HG03064 (cell line): Measurements from ENCODE around the gene CDC34.

Source experiments
- ATAC-seq: cut with Tn5 transposase; IDR thresholded peaks from one replicate; pipeline ENCODE4 v1.9.1; 2021; ENCODE audit warnings: low read depth; ENCODE audit not compliant: unreplicated experiment

The CDC34 gene, protein sequence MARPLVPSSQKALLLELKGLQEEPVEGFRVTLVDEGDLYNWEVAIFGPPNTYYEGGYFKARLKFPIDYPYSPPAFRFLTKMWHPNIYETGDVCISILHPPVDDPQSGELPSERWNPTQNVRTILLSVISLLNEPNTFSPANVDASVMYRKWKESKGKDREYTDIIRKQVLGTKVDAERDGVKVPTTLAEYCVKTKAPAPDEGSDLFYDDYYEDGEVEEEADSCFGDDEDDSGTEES

DNA sequence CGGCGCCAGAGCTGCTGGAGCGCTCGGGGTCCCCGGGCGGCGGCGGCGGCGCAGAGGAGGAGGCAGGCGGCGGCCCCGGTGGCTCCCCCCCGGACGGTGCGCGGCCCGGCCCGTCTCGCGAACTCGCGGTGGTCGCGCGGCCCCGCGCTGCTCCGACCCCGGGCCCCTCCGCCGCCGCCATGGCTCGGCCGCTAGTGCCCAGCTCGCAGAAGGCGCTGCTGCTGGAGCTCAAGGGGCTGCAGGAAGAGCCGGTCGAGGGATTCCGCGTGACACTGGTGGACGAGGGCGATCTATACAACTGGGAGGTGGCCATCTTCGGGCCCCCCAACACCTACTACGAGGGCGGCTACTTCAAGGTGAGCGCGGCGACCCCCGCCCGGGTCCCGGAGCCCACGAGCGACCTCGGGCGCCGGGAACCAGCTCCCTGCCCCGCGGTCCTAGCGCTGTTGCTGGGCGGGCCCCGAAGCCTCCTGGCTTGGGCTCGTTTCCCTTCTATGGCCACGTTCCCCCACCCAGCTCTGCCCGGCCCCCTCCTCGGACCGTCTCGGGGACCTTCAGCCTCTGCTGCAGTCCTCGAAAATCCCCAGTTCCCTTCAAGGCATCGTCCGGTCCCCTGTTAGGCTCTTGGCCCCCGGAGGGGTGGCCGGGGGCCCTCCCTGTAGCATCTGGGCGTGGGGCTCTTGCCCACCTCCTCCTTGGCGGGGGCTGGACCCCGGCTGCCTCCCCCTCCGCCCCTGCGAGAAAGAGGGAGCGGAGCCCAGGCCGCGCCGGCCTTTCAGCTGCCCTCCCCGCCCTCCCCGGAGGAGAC, at the start of gene CDC34:
Gene CDC34 (plus strand): TSS at position 8 of the 808 bp plus-strand sequence. CDS start 172 bp downstream, at position 180.
- ATAC-seq: no peak

DNA sequence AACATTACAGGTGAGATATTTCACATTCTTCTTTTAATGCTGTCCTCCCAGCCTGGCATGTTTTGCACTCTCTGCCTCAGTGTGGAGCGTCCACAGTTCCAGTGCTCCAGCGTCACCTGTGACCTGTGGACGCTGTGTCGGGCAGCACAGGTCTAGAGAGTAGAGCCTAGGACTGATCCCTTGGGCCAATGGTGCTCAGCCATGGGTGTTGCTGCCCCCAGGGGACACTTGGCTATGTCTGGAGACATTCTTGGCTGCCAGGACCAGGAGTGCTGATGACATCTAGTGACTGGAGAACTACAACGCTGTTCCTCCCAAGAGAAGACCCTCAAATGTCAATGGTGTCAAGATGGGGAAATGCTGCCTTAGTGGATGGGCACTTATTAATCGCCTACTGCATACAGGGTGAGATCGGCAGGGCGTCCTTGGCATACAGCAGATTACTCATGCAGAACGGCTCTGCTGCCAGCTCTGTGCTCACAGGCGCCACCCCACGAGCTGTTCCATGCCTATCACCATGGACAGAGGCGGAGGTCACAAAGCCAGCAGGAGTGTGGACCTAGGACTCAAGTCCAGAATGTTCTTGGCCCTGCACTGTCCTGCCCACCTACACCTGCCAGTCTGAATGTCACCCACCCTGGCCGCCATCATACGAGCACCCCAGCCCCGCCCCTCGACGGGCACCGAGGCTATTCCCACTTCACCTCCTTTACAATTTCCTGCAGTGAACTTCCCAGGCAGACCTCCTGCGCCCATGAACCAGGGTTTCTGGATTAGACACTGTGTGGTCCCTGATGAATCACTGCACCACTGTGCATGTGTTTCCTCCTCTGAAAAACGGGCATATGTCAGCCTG, 49.1 kb upstream of the CDC34 start:
- ATAC-seq: no peak

DNA sequence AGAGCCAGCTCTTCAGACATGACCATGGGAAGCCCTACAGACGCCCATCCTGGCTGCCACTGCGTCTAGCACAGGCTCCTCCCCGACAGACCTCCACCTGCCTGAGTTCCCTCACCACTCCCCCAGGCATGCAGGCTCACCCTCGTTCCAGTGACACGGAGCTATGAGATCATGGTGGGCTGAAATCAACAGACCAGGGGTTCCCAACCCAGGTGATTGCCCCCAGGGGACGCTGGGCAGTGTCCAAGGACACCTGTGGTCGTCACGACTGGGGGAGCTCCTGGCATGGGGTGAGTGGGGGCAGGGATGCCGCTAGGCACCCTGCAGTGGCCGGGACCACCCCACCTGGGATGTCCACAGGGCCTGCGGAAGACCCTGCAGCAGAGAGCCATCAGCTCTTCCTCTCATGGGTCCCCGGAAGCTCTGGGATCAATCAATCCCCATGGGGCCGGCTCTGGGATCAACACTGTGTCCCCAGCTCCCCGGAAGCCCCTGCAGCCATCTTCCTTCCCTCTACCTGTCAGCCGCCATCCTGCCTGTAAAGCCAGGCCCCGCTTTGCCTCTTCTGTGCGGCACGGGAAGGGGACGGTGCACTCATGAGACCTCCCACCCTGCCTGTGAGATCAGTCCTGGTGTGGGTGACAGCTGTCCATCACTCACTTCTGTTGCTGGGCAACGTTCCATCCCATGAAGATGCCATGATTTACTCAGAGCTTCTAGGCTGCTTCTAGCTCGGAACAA, 48.1 kb upstream of the CDC34 start:
- ATAC-seq: no peak

DNA sequence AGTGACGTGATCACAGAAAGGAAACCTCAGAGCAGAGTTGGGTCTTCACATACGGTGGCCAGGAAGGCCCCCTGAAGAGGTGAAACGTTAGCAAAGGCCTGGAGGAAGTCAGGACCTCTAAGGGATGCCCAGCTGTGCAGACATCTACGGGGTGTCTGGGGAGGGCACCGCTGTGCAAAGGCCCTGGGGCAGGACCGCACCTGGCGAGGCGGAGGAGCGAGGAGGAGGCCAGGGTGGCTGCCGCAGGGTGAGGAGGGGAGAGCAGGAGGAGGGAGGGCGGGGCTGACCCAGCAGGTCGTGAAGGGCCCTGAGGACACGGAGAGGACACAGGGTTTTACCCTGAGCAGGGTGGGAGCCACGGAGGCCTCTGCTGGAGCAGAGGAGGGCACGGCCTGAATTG, 47.1 kb upstream of the CDC34 start:
- no peak for ATAC-seq

DNA sequence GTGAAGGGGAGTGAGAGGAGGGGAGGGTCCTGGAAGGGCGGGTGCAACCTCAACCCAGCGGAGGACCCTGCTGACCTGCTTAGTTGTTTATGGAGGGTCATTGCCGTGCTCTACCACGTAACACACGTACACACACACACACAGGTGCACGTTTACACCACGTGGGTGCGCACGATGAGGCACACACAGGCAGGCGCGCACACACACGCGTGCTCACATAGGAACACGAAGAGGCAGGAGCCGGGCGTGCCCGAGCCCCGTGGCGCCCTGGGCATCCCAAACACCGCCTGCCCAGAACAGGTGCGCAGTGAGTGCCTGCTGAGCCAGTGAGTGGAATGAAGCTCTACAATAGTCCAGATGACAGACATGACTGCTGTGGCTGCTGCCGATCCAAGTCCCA, 46.5 kb upstream of the CDC34 start:
- no peak for ATAC-seq

DNA sequence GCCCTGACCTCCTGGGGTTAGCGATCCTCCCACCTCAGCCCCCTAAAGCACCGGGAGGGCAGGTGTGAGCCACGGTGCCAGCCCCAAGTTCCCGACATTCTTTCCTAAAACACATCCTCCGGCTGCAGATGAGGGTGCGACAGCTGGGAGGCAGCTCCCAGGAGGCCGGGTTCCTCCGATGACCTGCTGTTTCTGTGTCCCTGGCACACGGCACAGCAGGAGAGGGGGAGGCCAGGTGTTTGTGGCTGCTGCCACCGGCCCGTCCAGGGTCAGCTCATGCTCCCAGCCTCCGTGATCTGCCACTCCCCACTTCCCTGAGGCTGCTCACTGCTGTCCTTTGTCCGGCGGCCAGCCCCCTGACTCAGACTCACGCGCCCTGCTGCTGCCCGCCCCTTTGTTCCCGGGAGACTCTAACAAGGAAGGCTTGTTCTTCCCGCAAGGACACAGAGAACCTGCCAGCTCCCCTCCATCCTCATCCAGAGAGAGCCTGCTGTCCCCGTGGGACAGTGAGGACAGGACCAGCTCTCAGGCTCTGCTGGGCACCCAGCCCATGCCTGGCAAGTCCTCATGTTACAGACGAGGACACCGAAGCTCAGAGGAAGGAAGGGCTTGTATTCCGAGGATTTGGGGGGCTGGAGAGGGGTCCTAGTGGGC, 45.9 kb upstream of the CDC34 start:
- no peak for ATAC-seq

DNA sequence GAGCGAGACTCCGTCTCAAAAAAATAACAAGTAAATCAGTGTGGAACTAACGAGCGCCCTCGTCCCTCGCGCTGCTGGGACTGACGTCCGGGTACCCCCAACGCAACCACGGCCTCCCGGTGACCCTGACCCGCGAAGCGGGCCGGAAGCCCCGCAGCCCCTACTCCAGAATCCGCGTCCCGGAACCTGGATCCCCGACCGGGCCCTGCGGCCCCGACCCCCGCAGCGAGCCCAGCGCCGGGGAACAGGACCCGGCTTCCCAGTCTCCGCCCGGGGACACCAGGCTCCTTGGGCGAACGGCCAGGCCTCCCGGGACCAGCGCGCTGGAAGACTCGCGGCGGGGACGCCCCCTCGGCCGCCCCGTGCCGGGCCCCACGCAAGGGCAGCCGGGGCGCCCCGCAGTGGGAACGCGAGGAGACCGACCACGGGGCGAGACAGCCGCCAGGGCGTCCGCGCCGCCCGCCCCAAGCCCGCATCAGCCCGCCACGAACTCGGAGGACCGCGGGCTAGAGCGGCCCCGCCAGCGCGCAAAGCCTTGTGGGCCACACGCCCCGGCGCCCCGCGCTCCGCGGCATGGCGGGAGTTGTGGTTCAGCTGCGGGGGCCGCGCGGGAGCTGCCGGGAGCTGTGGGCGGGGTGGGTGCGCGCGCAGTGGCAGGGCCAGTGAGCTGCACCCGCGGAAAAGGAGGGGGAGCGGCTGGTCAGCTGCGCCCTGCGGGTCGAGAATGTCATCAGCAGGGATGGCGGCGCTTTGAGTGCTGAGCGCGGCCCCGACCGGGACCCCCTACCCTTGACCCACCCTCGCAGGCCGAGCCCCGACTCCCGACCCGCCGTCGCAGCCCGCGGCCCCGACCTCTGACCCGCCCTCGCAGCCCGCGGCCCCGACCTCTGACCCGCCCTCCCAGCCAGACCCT, 42.8 kb upstream of the CDC34 start:
- ATAC-seq: peak; percentile 57

DNA sequence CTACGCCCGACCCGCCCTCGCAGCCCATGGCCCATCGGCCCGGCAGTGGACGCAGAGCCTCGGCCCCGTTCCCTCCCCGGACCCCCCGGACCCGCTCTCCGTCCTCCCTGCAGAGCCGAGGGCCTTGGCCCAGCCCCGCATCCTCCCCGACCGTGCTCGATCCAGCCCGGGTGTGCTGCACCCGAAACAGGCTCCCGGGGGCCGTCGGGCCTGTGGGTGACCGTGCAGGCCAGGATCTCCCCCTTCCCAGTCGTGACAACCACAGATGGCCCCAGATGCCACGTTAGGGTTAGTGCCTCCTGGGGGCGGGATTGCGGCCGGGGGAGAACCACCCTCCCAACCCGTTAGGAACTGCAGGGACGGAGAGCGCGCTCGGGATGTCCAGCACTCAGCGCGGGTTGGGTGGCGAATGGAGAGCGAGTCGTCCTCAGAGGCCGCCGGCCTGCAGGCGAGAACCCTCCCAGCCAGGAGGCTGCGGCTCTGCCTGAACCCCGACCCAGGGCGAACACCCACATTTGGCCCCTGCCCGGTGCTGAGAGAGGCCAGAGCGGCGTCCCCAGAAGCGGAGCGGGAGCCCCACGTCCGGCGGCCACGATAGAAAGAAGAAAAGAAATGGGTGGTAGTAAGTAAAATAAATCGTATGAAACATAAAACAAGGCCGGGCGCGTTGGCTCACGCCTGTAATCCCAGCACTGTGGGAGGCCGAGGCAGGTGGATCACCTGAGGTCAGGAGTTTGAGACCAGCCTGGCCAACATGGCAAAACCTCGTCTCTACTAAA, 42.0 kb upstream of the CDC34 start:
- ATAC-seq: peak; percentile 8

DNA sequence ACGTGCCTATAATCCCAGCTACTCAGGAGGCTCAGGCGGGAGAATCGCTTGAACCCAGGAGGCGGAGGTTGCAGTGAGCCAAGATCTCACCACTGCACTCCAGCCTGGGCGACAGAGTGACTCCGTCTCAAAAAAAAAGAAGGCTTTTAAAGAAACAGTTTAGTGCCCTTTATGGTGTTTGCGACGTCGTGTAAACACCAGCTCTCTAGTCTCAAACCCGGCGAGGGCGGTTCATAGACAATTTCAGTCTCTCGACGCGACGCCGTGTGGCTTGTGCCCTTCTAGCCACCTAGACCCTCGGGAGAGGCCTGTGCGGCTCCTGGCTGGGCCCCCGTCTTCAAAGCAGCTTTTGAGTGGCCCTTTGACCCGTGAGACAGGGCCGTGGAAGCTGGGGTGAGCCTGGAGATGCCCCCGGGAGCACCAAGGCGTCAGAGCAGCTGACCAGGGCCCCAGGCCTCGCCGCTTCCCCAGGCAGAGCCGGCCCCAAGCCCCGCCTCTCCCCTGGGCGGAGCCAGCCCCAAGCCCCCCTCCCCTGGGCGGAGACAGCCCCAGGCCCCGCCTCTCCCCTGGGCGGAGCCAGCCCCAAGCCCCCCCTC, 40.3 kb upstream of the CDC34 start:
- no peak for ATAC-seq

DNA sequence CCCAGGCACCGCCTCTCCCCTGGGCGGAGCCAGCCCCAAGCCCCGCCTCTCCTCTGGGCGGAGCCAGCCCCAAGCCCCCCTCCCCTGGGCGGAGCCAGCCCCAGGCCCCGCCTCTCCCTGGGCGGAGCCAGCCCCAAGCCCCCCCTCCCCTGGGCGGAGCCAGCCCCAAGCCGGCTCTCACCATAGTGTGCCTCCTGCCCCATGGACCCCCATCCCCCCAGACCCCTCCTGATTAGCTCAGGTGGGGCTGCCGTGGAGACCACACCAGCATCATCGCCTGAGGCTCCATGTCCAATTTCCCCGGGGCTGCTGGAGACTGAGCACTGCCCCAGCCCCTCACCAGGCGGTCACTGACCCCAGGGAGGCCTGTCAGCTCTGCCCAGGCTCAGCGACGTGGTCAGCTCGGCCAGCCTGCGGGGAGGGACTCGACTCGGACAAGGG, 39.4 kb upstream of the CDC34 start:
- no peak for ATAC-seq

DNA sequence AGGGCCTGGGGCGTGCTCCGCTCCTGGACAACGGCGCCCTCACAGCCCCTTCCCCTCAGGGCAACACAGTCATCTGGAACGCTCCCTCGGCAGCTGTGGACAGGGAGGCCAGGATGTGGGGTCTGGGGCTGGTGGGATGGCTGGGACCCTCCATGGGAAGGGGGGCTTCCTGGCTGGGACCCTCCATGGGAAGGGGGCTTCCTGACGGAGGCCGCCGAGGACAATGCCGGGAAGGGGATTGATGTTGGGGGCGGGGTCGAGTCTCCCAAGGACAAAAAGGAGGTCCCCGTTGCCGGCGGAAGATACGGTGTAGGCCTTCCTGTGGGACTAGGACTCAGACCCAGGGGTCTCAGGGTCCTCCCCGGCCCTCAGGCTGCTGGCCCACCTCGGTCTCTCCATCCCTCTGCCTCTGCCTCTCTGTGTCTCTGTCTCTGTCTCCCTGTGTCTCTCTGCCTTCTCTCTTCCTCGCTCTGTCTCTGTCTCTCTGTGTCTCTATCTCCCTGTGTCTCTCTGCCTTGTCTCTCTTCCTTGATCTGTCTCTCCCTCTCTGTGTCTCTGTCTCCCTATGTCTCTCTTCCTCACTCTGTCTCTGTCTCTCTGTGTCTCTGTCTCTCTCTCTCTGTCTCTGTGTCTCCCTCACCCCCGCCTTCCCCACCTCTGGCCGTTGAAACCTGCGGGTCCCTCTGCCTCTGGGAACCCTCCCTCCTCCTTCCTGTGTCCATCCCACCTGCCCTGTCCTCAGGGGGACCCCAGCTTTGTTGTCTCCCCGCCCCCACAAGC, 38.0 kb upstream of the CDC34 start:
- no peak for ATAC-seq

DNA sequence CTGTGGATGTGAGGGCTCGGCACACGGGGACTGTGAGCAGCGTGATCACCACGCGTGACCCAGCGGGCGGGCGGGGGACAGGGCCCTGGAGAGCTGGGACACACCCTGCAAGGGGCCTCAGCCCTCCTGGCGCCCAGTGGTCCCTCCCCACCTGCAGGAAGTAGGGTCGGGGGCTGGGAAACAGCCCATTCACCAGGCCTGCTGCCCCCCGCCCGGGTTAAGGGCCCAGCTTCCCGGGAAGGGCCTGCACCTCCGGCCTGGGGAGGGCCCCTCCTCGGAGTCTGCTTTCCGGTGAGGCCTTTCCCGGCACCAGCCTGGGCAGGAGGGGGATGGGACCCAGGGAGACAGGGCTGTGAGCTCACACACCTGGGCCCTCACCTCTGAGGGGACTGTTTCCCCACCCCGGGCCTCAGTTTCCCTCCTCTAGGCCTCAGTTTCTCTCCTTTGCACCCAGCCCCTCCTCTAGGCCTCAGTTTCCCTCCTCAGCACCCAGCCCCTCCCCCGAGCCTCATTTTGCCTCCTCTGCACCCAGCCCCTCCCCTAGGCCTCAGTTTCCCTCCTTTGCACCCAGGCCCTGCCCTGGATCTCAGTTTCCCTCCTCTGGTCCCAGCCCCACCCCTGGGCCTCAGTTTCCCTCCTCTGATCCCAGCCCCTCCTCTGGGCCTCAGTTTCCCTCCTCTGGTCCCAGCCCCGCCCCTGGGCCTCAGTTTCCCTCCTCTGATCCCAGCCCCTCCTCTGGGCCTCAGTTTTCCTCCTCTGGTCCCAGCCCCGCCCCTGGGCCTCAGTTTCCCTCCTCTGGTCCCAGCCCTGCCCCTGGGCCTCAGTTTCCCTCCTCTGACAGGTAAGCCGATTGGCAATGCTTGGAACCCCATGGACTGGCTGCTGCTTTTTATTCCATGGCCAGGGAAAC, 37.1 kb upstream of the CDC34 start:
- no peak for ATAC-seq

DNA sequence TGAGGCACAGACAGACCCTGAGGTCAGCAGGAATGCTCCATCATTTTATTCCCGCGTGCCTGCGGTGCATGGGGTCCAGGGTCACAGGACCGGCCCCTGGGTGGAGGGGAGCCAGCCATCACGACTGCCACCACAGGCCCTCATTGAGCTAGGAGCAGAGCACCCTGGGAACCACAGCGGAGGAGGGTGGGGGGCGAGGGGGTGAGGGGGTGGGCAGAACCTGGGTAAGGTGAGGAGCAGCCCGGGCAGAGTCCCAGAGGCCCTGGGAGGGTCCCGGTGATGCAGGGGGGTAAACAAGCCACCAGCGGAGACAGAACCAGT, 36.5 kb upstream of the CDC34 start:
- ATAC-seq: no peak

DNA sequence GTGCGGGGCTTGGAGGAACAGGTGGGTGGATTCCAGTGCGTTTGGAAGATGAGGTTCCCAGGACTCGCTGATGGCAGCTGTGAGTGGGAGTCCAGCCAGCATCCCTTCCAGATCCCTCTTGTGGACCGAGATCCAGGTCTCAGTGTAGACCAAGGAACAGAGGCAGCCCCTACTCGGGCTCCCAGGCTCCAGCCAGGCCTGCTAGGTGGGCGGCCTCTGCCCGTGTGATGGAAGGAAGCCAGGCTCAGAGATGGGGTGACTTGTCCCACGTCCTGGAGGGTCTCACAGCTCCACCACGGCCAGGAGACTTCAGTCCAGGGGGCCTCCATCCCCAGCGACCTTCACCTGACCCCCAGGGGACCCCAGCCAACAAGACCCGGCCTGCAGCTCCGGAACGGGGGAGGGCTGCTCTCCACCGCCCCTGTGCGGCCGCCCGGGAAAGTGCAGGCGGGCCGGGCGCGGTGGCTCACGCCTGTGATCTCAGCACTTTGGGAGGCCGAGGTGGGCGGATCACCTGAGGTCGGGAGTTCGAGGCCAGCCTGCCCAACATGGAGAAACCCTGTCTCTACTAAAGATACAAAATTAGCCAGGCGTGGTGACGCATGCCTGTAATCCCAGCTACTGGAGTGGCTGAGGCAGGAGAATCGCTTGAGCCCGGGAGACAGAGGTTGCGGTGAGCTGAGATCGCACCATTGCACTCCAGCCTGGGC, 36.0 kb upstream of the CDC34 start:
- no peak for ATAC-seq

DNA sequence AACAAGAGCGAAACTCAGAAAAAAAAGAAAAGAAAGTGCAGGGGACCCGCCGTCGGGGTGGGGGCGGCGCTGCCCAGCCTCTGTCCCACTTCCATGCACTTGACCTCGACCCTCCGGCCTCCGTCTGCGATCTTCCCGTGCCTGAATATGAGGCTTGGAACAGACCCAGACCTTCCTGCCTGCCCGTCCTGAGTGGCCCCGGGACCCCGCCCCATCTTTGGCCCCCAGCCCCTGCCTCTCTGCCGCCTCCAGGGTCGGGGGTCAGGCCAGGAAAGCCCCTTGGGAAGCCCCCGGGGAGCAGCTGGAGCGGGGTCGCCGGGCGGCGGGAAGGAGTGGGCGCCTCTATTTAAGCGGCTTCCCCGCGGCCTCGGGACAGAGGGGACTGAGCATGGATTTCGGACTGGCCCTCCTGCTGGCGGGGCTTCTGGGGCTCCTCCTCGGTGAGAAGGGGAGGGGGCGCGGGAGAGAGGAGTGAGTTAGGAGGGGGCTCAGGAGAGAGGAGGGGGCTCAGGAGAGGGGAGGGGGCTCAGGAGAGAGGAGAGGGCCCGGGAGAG, 35.4 kb upstream of the CDC34 start, which contains the start of gene MADCAM1:
Gene MADCAM1 (plus strand): TSS at position 375 of the 554 bp plus-strand sequence. CDS start 14 bp downstream, at position 389.
- no peak for ATAC-seq
